Loucy (cell line): ENCODE measurements around the gene VSTM2B.

Experiments used
- H2AFZ ChIP-seq: fragments of 200-600 bp; sonication (generic); 2 replicates; pipeline ENCODE4 v1.6.0; 2016; ENCODE audit warnings: antibody characterized with exemption, mild to moderate bottlenecking, low read length, moderate library complexity
- H3F3A ChIP-seq: fragments of 200-600 bp; 2 replicates; pipeline ENCODE4 v1.6.0; 2016; ENCODE audit warnings: antibody characterized with exemption, low read depth, mild to moderate bottlenecking
- H3K27me3 ChIP-seq: fragments of 200-600 bp; sonication (generic); 2 replicates; pipeline ENCODE4 v1.6.1; 2014; ENCODE audit warnings: low read length, mild to moderate bottlenecking; ENCODE audit not compliant: insufficient read depth, poor library complexity, severe bottlenecking
- H3K36me3 ChIP-seq: fragments of 200-600 bp; sonication (generic); 2 replicates; pipeline ENCODE4 v1.6.1; 2016; ENCODE audit warnings: low read length; ENCODE audit not compliant: insufficient read depth
- H3K4me1 ChIP-seq: fragments of 200-600 bp; sonication (generic); 2 replicates; pipeline ENCODE4 v1.5.1; 2014; ENCODE audit warnings: low read length, mild to moderate bottlenecking; ENCODE audit not compliant: insufficient read depth, poor library complexity, severe bottlenecking
- H3K4me2 ChIP-seq: fragments of 200-600 bp; sonication (generic); 2 replicates; pipeline ENCODE4 v1.6.0; 2014; ENCODE audit warnings: antibody characterized with exemption, low read length, low read depth, mild to moderate bottlenecking; ENCODE audit not compliant: poor library complexity, severe bottlenecking
- H3K4me3 ChIP-seq: fragments of 200-600 bp; sonication (generic); 2 replicates; pipeline ENCODE4 v1.5.1; 2014; ENCODE audit warnings: low read length, mild to moderate bottlenecking, mixed read lengths; ENCODE audit not compliant: poor library complexity, severe bottlenecking
- H3K79me2 ChIP-seq: fragments of 200-600 bp; sonication (generic); 2 replicates; pipeline ENCODE4 v1.6.1; 2014; ENCODE audit warnings: low read length; ENCODE audit not compliant: insufficient read depth
- H3K9ac ChIP-seq: fragments of 200-600 bp; sonication (generic); 2 replicates; pipeline ENCODE4 v1.6.0; 2014; ENCODE audit warnings: mild to moderate bottlenecking, low read depth, low read length, moderate library complexity; ENCODE audit not compliant: poor library complexity, severe bottlenecking
- H3K9me2 ChIP-seq: fragments of 200-600 bp; sonication (generic); replicated peaks from 2 replicates; pipeline ENCODE4 v1.6.1; 2016; ENCODE audit warnings: low read depth, low read length, mixed read lengths
- H3K9me3 ChIP-seq: fragments of 200-600 bp; sonication (generic); 2 replicates; pipeline ENCODE4 v1.6.1; 2014; ENCODE audit warnings: mild to moderate bottlenecking, antibody characterized with exemption, low read length, low read depth; ENCODE audit not compliant: insufficient read depth
- H4K20me1 ChIP-seq: fragments of 200-600 bp; sonication (generic); 2 replicates; pipeline ENCODE4 v1.6.0; 2014; ENCODE audit warnings: antibody characterized with exemption, low read length, mild to moderate bottlenecking; ENCODE audit not compliant: insufficient read depth, poor library complexity, severe bottlenecking
- EZH2phosphoT487 ChIP-seq: fragments of 200-600 bp; IDR thresholded peaks from 2 replicates; pipeline ENCODE4 v1.6.1; 2018; ENCODE audit warnings: antibody characterized with exemption, mild to moderate bottlenecking, moderate library complexity, borderline replicate concordance
- TF ChIP-seq, protein P1 (sequence below): fragments of 200-600 bp; sonication (generic); conservative IDR thresholded peaks from 2 replicates; pipeline ENCODE4 v1.5.1; 2014; ENCODE audit warnings: mild to moderate bottlenecking, antibody characterized with exemption, low read length

The VSTM2B gene

DNA sequence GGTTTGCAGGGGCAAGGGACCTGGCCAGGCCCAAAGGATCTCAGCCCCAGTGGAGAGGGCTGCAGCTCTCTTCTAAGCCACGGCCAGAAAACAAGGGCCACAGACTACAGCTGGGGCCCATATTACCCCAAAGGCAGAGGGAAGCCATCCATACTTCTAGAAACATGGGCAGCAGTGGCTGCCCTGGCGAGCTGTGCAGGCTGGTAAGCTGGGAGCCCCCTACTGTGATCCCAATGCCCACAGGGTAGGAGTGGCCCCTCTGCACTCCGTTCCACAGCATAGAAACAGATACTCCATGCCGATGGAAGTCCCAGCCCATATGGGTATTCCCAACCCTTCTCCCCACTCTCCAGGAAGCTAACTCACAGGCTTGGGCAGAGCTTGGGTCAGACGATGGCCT lies 25.1 kb downstream of the VSTM2B start:
- H3K9ac ChIP-seq = no peak overlapping the region
- H3K4me2 ChIP-seq = no peak overlapping the region
- no peaks in the 10 kb centered on the region for H3F3A ChIP-seq
- TF ChIP-seq, protein P1, sequence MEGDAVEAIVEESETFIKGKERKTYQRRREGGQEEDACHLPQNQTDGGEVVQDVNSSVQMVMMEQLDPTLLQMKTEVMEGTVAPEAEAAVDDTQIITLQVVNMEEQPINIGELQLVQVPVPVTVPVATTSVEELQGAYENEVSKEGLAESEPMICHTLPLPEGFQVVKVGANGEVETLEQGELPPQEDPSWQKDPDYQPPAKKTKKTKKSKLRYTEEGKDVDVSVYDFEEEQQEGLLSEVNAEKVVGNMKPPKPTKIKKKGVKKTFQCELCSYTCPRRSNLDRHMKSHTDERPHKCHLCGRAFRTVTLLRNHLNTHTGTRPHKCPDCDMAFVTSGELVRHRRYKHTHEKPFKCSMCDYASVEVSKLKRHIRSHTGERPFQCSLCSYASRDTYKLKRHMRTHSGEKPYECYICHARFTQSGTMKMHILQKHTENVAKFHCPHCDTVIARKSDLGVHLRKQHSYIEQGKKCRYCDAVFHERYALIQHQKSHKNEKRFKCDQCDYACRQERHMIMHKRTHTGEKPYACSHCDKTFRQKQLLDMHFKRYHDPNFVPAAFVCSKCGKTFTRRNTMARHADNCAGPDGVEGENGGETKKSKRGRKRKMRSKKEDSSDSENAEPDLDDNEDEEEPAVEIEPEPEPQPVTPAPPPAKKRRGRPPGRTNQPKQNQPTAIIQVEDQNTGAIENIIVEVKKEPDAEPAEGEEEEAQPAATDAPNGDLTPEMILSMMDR = no peak
- no peak for TF ChIP-seq EZH2phosphoT487
- H4K20me1 ChIP-seq = no peaks in the 10 kb centered on the region
- no peaks in the 10 kb centered on the region for H3K4me1 ChIP-seq
- H3K4me3 ChIP-seq = no peak overlapping the region
- no peaks in the 10 kb centered on the region for H3K36me3 ChIP-seq
- peaks cover 18% of the 10 kb centered on the region; the same call in 1 of the 2 replicates for H3K9me3 ChIP-seq
- H3K27me3 ChIP-seq = no peaks in the 10 kb centered on the region
- H3K9me2 ChIP-seq = no peaks in the 10 kb centered on the region
- H2AFZ ChIP-seq = no peak overlapping the region
- no peaks in the 10 kb centered on the region for H3K79me2 ChIP-seq

DNA sequence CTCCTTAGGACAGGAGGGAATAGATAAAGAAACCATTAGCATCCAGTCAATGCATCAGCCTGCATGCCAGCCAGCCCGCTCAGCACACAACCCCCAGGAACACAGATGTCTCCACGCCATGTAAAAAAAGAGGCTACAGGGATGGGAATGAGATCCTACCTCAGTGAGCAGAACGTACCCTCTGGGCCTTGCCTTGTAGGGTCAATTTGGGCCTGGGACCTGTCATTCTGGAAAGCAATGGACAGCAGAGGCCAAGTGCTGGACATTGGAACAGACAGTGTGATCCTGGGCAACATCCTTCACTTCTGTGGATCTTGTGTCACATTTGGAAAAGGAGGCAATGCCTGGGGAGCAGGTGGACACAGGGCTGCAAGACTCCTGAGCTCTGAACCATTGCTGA lies 26.0 kb downstream of the VSTM2B start:
- H3K4me3 ChIP-seq = no peak overlapping the region
- no peak overlapping the region for H3K4me2 ChIP-seq
- no peaks in the 10 kb centered on the region for H3K4me1 ChIP-seq
- no peaks in the 10 kb centered on the region for H3K27me3 ChIP-seq
- H2AFZ ChIP-seq = no peak overlapping the region
- no peak overlapping the region for H3K9ac ChIP-seq
- no peaks in the 10 kb centered on the region for H3K9me2 ChIP-seq
- H3F3A ChIP-seq = no peaks in the 10 kb centered on the region
- TF ChIP-seq EZH2phosphoT487 = no peak
- TF ChIP-seq, protein P1 = no peak
- H3K9me3 ChIP-seq = peaks cover 18% of the 10 kb centered on the region; the same call in 1 of the 2 replicates
- no peaks in the 10 kb centered on the region for H4K20me1 ChIP-seq
- H3K79me2 ChIP-seq = no peaks in the 10 kb centered on the region
- no peaks in the 10 kb centered on the region for H3K36me3 ChIP-seq

DNA sequence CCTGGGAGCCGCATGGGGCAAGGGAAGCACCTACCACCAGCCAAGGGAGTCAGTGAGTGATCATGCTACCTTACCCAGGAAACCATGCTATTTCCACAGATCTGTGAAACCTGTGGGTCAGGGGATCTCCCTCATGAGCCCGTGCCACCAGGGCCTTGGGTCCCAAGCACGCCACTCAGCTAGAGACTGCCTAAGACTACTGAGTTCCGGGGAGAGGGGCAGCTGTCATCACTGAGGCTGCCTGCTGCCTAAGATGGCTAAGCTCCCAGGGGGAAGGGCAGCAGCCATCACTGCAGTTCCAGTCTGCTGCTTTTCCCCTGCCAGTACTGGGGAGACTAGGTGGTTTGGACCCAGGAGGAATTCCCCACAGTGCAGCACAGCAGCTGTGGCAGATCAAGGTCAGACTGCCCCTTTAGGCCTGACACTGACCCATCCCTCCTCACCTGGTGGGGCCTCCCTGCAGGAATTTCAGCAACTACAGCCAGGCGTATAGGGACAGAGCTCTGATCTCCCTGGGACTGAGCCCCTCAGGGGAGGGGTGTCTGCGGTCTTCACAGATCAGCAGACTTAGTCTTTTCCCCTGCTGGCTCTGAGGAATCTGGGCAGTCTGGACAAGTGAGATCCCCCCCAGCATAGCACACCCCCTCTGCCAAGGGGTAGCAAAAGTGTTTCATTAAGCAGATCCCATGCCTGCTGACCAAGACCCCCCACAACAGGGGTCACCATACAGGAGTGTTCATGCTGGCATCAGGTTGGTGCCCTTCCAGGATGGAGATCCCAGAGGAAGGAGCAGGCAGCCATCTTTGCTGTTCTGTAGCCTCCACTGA lies 26.9 kb downstream of the VSTM2B start:
- Histone ChIP-seq H3K9me3 (peaks cover 18% of the 10 kb centered on the region; the same call in 1 of the 2 replicates), H3K36me3 (no peaks in the 10 kb centered on the region), H3K79me2 (no peaks in the 10 kb centered on the region), H3F3A (no peaks in the 10 kb centered on the region), H4K20me1 (no peaks in the 10 kb centered on the region), H3K27me3 (no peaks in the 10 kb centered on the region), H2AFZ (no peak overlapping the region), H3K9ac (no peak overlapping the region), H3K4me2 (no peak overlapping the region), H3K4me1 (no peaks in the 10 kb centered on the region), H3K4me3 (no peak overlapping the region), H3K9me2 (no peaks in the 10 kb centered on the region)
- TF ChIP-seq EZH2phosphoT487 = no peak
- TF ChIP-seq, protein P1 = no peak
